AG09319 (cell line): ENCODE measurements around the gene GAR1.
A peak's percentile ranks its signal among the peaks of the same experiment; 100 is the strongest.

Experiments
- DNase-seq: peaks from one replicate; pipeline ENCODE4 v3.0.0-alpha.2; 2010; ENCODE audit warnings: low read depth; ENCODE audit errors: extremely low read depth
- TF ChIP-seq, protein P1 (sequence below): IDR thresholded peaks from 2 replicates; pipeline ENCODE4 v1.5.1; 2011; ENCODE audit warnings: low read depth, mild to moderate bottlenecking, inconsistent platforms, low read length, moderate library complexity

The GAR1 gene

DNA sequence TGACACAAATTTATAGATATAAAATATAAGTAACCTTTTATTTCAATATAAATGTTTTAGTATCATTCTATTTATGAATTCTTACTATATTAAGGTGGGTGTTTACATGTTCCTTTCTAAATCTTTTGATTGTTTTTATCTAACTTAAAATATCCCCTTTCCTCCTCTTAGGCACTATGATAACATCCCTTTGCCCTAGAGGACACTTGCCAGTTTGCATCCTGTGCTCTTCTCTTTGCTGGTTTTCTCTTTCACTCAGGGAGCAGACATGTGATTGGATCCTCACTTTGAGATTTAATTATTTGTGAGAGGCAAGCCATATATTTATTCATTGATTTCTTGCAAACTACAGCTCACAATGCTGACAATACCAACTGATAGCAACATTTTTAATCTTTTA, 48.6 kb downstream of the GAR1 start:
- TF ChIP-seq, protein P1, sequence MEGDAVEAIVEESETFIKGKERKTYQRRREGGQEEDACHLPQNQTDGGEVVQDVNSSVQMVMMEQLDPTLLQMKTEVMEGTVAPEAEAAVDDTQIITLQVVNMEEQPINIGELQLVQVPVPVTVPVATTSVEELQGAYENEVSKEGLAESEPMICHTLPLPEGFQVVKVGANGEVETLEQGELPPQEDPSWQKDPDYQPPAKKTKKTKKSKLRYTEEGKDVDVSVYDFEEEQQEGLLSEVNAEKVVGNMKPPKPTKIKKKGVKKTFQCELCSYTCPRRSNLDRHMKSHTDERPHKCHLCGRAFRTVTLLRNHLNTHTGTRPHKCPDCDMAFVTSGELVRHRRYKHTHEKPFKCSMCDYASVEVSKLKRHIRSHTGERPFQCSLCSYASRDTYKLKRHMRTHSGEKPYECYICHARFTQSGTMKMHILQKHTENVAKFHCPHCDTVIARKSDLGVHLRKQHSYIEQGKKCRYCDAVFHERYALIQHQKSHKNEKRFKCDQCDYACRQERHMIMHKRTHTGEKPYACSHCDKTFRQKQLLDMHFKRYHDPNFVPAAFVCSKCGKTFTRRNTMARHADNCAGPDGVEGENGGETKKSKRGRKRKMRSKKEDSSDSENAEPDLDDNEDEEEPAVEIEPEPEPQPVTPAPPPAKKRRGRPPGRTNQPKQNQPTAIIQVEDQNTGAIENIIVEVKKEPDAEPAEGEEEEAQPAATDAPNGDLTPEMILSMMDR, result no peak
- no peak for DNase-seq

DNA sequence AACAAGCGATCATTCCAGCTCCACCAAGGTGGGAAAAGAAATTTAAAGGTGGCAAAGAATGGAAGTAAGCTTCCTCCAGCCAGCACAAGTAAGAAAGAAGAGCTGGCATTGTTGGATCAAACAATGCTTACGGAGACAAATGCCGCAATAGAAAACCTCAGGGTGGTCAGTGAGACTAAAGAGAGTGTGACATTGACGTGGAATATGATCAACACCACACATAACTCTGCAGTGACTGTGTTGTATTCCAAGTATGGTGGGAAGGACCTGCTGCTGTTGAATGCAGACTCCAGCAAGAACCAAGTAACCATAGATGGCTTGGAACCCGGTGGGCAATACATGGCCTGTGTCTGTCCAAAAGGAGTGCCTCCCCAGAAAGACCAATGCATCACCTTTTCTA, 54.5 kb downstream of the GAR1 start:
- DNase-seq, result no peak
- TF ChIP-seq, protein P1, result no peak

DNA sequence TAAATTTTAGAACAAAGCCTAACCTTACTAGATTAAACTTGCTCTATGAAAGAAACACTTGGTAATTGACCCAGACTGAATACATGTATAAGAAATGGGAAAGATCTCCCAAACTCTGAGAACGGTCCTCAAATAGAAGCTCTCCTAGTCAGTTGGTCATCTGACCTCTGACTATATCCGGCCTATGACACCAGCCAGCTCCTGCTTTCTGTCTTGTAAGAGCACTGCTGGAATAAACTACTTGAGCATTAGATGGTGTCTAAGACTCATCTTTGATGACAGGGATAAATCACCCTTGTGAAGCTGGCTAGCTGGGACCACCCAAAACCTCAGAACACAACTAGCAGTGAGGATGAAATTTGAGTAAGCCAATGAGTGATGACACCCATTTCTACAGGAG, 56.5 kb downstream of the GAR1 start:
- DNase-seq, result no peak
- TF ChIP-seq, protein P1, result no peak

DNA sequence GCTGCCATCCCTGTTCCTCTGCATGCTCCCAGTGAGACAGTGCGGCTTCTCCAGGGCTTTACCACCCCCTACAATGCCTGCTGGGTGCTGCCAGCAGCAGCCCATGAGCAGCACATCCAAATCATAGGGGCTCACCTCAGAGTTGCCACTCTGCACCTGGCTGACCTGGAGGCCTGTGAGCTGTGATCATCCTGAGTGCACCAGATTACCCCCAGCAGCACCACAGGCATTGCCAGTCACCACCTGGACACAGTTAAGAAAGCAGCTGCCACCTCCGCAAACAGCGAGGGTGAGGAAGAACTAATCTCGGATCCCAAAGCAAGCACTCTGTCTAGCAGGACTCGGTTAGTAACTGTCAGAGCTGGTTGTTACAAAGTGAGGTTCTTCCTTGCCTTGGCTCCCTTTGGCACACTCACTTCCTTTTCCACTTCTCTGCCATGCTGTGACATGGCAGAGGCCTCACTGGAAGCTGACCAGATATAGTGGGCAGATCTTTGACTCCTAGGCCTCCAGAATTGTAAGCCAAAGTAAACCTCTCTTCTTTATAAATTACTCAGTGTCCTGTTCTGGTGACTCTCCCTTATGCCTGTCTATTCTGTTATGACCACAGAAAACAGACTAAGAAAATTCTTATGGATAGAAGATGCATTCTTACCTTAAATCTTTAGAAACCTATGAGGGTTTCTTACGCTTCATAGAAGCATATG, 57.5 kb downstream of the GAR1 start:
- no peak for DNase-seq
- TF ChIP-seq, protein P1, result no peak

DNA sequence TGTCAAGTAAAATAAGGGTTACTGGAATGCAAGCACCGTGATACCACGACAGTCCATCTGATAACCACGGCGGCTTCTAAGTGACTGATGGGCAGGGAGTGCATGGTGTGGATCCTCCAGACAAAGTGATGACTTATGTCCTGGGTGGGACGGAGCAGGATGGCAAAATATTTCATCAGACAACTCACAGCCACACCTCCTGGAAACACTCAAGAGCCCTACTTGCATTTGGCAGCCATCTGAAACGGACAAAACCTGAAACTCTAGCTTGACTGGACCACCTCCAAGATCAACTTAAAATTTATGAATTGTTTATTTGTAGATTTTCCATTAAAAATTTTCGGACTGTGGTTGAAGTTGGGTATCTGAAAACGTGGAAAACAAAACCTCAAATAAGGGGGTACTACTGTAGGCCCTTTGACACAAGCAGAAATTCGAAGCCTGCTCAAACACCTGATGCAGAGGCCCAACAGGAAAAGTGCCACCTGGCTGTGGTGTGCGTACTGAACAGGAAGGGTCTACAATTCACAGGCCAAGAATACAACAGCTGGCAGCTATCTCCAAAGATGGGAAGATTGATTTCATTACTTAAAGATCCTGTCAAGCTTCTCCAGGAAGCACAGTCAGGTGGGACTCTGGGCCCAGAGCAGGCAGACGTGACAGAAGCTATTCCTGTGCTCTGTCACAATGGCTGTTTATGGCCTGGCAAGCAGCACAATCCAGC, 58.4 kb downstream of the GAR1 start:
- TF ChIP-seq, protein P1, result no peak
- DNase-seq, result peak; percentile 15
